CD4-positive, alpha-beta T cell treated with Interleukin-12 subunit alpha and Interleukin-12 subunit beta, for 1 hour (primary cell): ENCODE measurements around the gene GIN1.
"Not testable (repeated sequence)": the region's sequence is repeated elsewhere in the genome, so short reads cannot be mapped to it uniquely, and the experiment has no call there.

Source experiments
- DNase-seq: peaks from one replicate; pipeline ENCODE4 v3.0.0-alpha.2; 2020

Gene GIN1

GRCh38 chr5:103119765-103120606 lies at the start of gene GIN1, which contains the start of gene PPIP5K2:
GIN1 (minus strand) TSS chr5:103120138; CDS start chr5:103108707, 11,431 bp downstream.
PPIP5K2 (plus strand) TSS chr5:103120301; CDS start chr5:103129590, 9,289 bp downstream.
- DNase-seq, result peak; percentile 98

- no peak for DNase-seq
These were observed 46.8 kb upstream of the GIN1 start for GRCh38 chr5:103166706-103167105.

GRCh38 chr5:103151156-103151555 lies 31.2 kb upstream of the GIN1 start:
- no peak for DNase-seq

- no peak for DNase-seq
These were observed 28.3 kb upstream of the GIN1 start for GRCh38 chr5:103148213-103148612.

- DNase-seq, result no peak
These were observed 25.3 kb upstream of the GIN1 start for GRCh38 chr5:103145196-103145595.

- not testable (repeated sequence) for DNase-seq
These were observed 22.2 kb upstream of the GIN1 start for GRCh38 chr5:103142132-103142531.

GRCh38 chr5:103139264-103139865 lies 19.4 kb upstream of the GIN1 start:
- peak; percentile 86 for DNase-seq

GRCh38 chr5:103138202-103138690 lies 18.3 kb upstream of the GIN1 start:
- no peak for DNase-seq

GRCh38 chr5:103135461-103135860 lies 15.5 kb upstream of the GIN1 start:
- DNase-seq, result no peak

GRCh38 chr5:103133231-103133630 lies 13.3 kb upstream of the GIN1 start:
- DNase-seq, result no peak

GRCh38 chr5:103132684-103133083 lies 12.7 kb upstream of the GIN1 start:
- DNase-seq, result no peak

GRCh38 chr5:103128202-103128601 lies 8.3 kb upstream of the GIN1 start:
- no peak for DNase-seq

GRCh38 chr5:103127292-103127817 lies 7.4 kb upstream of the GIN1 start:
- DNase-seq, result no peak

GRCh38 chr5:103126557-103126956 lies 6.6 kb upstream of the GIN1 start:
- DNase-seq, result no peak

GRCh38 chr5:103122242-103122641 lies 2.3 kb upstream of the GIN1 start:
- DNase-seq, result no peak

- DNase-seq, result peak; percentile 8
These were observed 766 bp upstream of the GIN1 start for GRCh38 chr5:103120607-103121200.

- DNase-seq, result no peak
These were observed 721 bp downstream of the GIN1 start for GRCh38 chr5:103119070-103119764.

- DNase-seq, result no peak
These were observed 2.4 kb downstream of the GIN1 start for GRCh38 chr5:103117471-103117991.

GRCh38 chr5:103114440-103114839 lies 5.5 kb downstream of the GIN1 start:
- DNase-seq, result no peak

GRCh38 chr5:103112910-103113309 lies 7.0 kb downstream of the GIN1 start:
- no peak for DNase-seq

GRCh38 chr5:103111468-103111867 lies 8.5 kb downstream of the GIN1 start:
- DNase-seq, result peak; percentile 60

- DNase-seq, result no peak
These were observed 9.5 kb downstream of the GIN1 start for GRCh38 chr5:103110403-103110802.

- no peak for DNase-seq
These were observed 10.7 kb downstream of the GIN1 start for GRCh38 chr5:103109277-103109676.
